ENCODE results near the gene APBA2. TPM values are rescaled to one million over a fixed set of nuclear protein-coding genes. Genes with fewer than 3 reads are reported as not detected.
A peak's percentile ranks its signal among the peaks of the same experiment; 100 is the strongest.

APBA2 gene
- total RNA-seq, 1 experiment from 2014 or later = 12.9 TPM

DNA sequence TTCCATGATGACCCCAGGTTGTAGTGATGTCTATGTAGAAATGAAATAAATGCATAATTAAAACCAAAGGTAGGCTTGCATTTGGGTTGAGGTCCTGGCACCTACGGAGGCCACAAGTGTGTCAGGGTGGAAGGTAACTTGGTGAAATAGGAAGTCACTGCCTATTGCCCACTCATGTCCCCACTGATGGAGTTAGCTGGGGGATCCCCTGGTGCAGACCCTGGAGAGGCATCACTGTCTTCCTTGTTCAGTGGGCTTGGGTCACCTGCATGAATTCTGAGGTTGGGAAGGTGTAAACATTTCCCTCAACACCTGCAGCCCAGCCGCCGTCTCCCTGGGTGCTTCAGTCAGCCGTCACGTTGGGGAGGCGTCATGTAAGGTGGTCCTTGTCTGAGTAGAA is 97.1 kb downstream of the APBA2 start:
- intact Hi-C loops (cut with micrococcal nuclease; ENCODE audit: unreplicated experiment) = no loop called here
- no TSS peak for BruUV-seq (replicated peaks)
- Histone ChIP-seq H3K4me1 (ENCODE audit: insufficient read depth, low read length, poor library complexity, severe bottlenecking) (no peaks in the 10 kb centered on the region), H3K9me3 (ENCODE audit: low read depth, low read length, poor library complexity, severe bottlenecking) (no peaks in the 10 kb centered on the region), H3K4me3 (ENCODE audit: low read depth, low read length, poor library complexity, severe bottlenecking) (no peak overlapping the region), H3K27ac (ENCODE audit: low read depth, low read length, poor library complexity, severe bottlenecking) (no peak overlapping the region), H3K36me3 (ENCODE audit: insufficient read depth, low read length, poor library complexity, severe bottlenecking) (no peaks in the 10 kb centered on the region), H3K27me3 (replicated peaks; ENCODE audit: insufficient read depth, low read depth, low read length, poor library complexity) (no peaks in the 10 kb centered on the region)
- POLR2A ChIA-PET (ENCODE audit: low non-redundant PET) = no interaction called here
- no peak for TF ChIP-seq EZH2 (IDR thresholded peaks at IDR 0.05; ENCODE audit: borderline replicate concordance, low read depth, low read length, poor library complexity, severe bottlenecking)
- TF ChIP-seq, protein P1, sequence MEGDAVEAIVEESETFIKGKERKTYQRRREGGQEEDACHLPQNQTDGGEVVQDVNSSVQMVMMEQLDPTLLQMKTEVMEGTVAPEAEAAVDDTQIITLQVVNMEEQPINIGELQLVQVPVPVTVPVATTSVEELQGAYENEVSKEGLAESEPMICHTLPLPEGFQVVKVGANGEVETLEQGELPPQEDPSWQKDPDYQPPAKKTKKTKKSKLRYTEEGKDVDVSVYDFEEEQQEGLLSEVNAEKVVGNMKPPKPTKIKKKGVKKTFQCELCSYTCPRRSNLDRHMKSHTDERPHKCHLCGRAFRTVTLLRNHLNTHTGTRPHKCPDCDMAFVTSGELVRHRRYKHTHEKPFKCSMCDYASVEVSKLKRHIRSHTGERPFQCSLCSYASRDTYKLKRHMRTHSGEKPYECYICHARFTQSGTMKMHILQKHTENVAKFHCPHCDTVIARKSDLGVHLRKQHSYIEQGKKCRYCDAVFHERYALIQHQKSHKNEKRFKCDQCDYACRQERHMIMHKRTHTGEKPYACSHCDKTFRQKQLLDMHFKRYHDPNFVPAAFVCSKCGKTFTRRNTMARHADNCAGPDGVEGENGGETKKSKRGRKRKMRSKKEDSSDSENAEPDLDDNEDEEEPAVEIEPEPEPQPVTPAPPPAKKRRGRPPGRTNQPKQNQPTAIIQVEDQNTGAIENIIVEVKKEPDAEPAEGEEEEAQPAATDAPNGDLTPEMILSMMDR (conservative IDR thresholded peaks at IDR 0.05; ENCODE audit: low read depth, low read length) = no peak
- CTCF ChIA-PET = no interaction called here
- DNase-seq (ENCODE audit: low spot score) = no peak

DNA sequence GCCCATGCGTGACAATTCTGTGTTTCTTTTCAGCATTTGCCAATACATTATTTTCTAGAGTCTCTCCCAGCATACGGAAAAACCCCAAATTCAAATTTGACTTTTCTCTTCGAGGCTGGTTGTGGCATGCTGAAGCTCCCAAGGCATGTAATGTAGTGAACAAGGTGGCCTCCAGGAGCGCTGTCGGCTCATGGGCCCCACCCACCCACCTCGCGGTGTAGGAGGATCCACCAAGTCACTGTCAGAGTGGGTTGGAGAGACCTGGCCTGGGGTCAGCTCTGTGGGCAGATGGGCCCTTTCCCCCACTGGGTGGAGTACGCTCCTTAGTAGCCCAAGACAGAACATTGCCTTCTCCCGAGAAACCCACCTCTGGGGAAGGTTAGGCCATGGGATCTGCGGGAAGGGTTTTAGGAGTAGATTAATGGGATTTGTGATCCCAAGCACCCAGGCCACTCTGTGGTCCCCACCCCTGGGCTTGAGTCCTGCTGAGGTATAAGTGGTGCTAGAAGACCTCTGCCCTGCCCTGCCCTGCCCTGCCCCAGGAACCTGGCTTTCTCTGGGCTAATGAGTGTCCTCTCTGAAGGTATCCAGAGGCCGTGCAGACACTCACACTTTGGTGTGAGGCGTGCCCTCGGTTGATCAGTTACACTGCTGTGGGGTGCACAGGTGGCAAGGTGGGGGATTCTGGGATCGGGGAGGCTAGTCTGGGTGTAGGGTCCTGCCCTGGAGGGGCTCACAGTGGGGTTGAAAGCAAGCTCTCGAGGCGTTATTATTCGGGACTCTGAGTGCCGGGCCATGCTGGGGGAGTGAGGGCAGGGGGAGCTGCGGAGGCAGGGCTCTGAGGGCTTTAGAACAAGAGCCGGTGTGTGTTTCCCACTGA is 97.9 kb downstream of the APBA2 start:
- Histone ChIP-seq H3K36me3 (ENCODE audit: insufficient read depth, low read length, poor library complexity, severe bottlenecking) (no peaks in the 10 kb centered on the region), H3K4me3 (ENCODE audit: low read depth, low read length, poor library complexity, severe bottlenecking) (no peak overlapping the region), H3K9me3 (ENCODE audit: low read depth, low read length, poor library complexity, severe bottlenecking) (no peaks in the 10 kb centered on the region), H3K27ac (ENCODE audit: low read depth, low read length, poor library complexity, severe bottlenecking) (no peak overlapping the region), H3K27me3 (replicated peaks; ENCODE audit: insufficient read depth, low read depth, low read length, poor library complexity) (no peaks in the 10 kb centered on the region), H3K4me1 (ENCODE audit: insufficient read depth, low read length, poor library complexity, severe bottlenecking) (no peaks in the 10 kb centered on the region)
- ChIA-PET POLR2A (ENCODE audit: low non-redundant PET) (no interaction called here), CTCF (interaction anchor here (1.2 kb wide), 1 partner anchor 121 kb away, joined by 3 read pairs; no protein-coding TSS in a partner anchor)
- no TSS peak for BruUV-seq (replicated peaks)
- DNase-seq (ENCODE audit: low spot score) = no peak
- TF ChIP-seq, protein P1 (conservative IDR thresholded peaks at IDR 0.05; ENCODE audit: low read depth, low read length) = 0 out of 2 replicates have a peak, but pooled peaks have one; percentile 10
- no peak for TF ChIP-seq EZH2 (IDR thresholded peaks at IDR 0.05; ENCODE audit: borderline replicate concordance, low read depth, low read length, poor library complexity, severe bottlenecking)
- intact Hi-C loops (cut with micrococcal nuclease; ENCODE audit: unreplicated experiment) = no loop called here

DNA sequence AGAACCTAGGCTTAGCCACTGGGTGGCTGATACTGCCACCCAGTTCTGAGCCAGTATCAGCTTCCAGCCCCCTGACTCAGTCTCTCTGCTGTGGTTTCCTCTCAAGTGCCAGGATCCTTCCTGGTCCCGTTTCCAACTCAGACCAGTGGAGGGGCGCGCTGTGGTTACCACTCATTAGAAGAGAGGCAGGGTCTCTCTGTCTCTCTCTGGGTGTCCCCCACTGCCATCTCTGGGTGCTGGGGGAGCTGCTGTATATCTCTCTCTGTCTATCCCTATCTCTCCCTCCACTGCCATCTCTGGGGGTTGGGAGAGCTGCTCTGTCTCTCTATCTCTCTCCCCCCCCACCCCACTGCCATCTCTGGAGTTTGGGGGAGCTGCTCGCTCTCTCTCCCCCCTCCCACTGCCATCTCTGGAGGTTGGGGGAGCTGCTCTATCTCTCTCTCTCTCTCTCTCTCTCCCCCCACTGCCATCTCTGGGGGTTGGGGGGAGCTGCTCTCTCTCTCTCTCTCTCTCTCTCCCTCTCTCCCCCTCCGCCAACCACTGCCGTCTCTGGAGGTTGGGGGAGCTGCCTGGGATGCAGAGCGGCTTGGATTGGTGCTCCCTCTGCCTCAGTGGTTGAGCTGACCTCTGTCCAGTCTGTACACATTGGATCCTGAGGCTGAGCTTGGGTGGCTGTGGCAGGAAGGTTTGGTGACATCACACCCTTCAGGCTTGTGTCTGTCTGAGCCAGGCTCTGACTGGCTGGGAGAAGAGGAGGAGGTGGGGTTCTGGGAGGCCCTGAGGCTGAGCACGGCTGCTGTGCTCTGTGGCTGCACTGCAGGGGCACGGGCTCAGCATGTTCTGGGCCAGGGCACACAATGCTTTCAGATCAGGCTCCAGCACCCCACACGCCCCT is 98.9 kb downstream of the APBA2 start:
- CTCF ChIA-PET = interaction anchor here (0.7 to 1.2 kb wide), 2 partner anchors 120 to 583 kb away, joined by 3 to 11 read pairs; no protein-coding TSS in a partner anchor

More for the DNA sequence above, 98.9 kb downstream of the APBA2 start:
- H3K27ac ChIP-seq (ENCODE audit: low read depth, low read length, poor library complexity, severe bottlenecking) = no peak overlapping the region
- no peaks in the 10 kb centered on the region for H3K27me3 ChIP-seq (replicated peaks; ENCODE audit: insufficient read depth, low read depth, low read length, poor library complexity)
- BruUV-seq (replicated peaks) = no TSS peak
- no peaks in the 10 kb centered on the region for H3K36me3 ChIP-seq (ENCODE audit: insufficient read depth, low read length, poor library complexity, severe bottlenecking)
- POLR2A ChIA-PET (ENCODE audit: low non-redundant PET) = no interaction called here
- H3K9me3 ChIP-seq (ENCODE audit: low read depth, low read length, poor library complexity, severe bottlenecking) = no peaks in the 10 kb centered on the region
- H3K4me3 ChIP-seq (ENCODE audit: low read depth, low read length, poor library complexity, severe bottlenecking) = no peak overlapping the region
- H3K4me1 ChIP-seq (ENCODE audit: insufficient read depth, low read length, poor library complexity, severe bottlenecking) = no peaks in the 10 kb centered on the region
- intact Hi-C loops (cut with micrococcal nuclease; ENCODE audit: unreplicated experiment) = no loop called here
- peak; percentile 6 for DNase-seq (ENCODE audit: low spot score)
- TF ChIP-seq, protein P1 (conservative IDR thresholded peaks at IDR 0.05; ENCODE audit: low read depth, low read length) = no peak
- no peak for TF ChIP-seq EZH2 (IDR thresholded peaks at IDR 0.05; ENCODE audit: borderline replicate concordance, low read depth, low read length, poor library complexity, severe bottlenecking)
